GM19035 (cell line): ENCODE data around the gene PRRX2.

Experiments used
- ATAC-seq: cut with Tn5 transposase; IDR thresholded peaks from one replicate; pipeline ENCODE4 v1.9.1; 2021; ENCODE audit not compliant: unreplicated experiment

Gene PRRX2

DNA sequence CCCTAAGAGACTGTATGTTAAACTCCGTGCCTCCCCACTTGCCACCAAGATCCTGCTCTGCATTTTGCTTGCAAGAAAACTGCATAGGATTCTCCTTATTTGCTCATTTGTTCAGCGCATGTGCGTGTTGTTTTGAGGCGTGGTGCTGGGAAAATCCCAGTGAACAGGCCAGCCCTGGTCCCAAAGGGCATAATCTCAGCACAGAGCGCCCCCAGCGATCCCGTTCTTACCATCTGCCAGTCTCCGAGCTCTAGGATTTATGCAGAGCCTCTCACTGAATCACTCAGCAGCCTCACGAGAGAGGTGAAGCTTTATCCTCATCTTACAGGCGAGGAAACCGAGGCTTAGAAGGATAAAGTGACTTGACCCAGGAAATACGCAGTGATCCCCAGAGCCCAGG, 11.5 kb downstream of the PRRX2 start:
- ATAC-seq: no peak

DNA sequence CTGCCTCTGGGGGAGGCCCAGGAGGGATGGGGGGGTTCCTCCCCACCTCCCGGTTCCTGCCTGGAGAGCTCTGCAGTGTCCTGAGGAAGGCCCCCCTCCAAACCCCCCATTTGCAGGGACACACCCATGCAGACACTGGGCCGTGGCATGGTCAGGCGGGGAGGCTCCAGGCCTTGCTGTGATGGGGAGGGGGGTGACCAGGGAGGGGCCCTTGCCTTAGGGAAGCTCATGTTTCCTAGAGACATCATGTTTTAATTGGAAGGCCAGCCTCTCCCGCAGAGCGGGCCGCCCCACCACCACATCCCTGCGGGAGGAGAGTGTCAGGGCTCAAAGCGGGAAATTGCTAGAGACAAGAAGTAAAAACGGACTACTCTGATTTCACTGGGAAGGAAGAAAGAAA, 12.0 kb downstream of the PRRX2 start:
- ATAC-seq: no peak

DNA sequence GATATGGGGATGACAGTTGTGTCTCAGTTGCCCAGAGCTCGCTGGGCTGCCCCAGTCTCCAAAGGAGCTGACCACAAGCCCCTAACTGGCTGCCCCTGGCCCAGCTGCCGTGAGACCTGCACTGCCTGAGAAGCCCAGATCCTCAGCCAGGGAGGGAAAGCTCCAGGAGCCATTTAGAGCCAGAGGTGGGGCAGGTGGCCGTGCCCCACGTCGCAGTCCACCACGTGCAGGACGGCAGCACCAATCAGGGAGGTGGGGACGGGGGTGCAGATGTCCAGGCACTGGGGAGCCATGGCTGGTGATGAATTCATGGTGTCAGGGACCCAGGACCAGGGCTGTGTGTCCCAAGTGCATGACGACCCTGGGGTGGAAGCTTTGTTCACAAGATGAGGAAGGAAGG, 13.4 kb downstream of the PRRX2 start:
- no peak for ATAC-seq

DNA sequence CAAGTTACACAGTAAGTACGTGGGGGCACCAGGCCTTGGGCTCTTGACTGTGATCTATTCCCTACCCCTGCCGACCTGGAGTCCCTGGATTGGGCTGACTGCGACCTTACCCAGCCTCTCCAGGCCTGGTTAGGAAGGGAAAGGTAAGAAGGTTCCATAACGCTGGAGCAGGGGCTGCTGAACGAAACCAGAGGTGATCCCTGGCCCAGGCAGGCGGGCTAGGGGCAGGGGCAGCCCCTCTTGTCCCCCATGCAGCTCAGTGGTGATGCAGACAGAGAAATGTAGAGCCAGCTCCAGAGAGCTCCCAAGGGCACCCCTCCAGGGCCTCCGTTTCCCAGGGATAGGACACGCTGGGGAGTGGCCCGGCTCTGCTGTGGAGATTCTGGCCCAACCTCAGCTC, 14.1 kb downstream of the PRRX2 start:
- ATAC-seq: no peak

DNA sequence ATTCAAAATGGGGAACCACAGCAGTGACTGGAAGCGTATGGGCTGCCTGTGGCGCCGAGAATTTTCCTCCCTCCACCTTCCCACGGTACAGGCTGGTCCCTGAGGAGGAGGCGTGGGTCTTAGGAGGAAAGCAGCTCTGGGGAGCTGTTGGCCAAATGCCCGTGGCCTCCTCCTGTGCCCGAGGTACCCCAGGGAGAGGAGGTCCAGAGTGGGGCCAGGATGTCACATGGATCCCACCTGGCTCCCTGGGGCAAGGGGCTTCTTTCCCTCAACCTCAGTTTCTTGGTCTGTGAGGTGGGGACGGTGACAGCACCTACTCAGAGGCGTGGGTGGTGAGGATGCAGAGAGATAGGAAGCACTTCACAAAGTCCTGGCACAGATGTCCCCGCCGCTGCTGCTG, 16.5 kb downstream of the PRRX2 start:
- no peak for ATAC-seq

DNA sequence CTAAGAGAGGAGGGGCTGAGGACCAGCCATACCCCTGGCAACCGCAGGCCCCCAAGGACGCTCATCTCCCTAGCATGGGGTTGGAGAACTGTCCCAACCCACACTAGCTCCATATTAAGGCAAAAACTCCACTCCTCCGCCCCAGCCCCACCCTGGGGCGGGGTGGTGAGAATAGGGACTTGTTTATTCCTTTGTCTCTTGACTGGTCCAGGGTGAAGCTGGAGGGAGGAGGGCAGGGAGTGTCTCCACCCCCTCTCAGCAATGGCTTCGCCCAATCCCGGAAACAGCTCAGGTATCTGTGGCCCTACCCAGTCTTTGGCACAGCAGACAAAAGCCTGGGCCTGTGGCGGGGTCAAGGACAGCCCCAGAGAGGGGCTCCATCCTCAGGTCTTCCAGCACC, 16.9 kb downstream of the PRRX2 start:
- no peak for ATAC-seq

DNA sequence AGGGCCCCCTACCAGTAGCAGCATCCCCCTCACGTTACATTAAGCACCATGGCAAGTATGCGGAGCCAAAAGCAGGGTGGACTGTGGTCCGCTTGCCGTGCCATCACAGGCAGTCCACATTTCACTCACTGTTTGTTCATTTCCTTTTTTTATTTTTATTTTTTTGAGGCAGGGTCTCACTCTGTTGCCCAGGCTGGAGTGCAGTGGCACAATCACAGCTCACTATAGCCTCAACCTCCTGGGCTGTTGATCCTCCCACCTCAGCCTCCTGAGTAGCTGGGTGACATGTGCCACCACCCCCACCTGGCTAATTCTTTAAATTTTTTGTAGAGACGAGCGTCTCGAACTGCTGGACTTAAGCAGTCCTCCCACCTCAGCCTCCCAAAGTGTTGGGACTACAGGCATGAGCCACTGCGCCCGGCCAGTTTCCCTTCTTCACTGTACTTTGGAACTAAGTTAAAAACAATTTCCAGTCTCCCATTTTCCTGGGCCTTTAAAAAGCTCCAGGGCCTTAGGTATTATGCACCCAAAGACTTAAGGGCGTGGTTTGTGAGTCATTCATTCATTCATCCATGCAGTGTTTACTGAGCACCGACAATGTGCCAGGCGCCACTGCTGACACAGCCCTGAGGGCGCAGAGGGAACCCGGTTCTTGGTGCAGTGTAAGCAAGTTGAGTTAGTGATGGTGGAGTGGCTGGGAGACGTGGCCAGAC, 19.9 kb downstream of the PRRX2 start:
- no peak for ATAC-seq

DNA sequence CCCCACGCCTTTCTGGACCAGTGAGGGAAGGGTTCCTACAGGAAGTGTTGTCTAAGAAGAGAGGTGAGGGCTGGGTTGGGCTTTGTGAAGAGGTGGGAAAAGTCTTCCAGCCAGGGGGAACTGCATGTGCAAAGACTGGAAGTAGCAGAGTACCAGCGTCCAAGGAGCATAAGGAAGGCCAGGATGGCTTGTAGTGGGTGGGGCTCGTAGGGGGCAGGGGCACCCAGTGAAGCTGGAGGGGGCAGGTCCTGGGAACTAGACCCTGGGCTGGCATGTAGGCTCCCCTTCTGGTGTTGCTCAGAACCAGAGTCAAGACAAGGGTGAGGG, 20.4 kb downstream of the PRRX2 start:
- ATAC-seq: no peak

DNA sequence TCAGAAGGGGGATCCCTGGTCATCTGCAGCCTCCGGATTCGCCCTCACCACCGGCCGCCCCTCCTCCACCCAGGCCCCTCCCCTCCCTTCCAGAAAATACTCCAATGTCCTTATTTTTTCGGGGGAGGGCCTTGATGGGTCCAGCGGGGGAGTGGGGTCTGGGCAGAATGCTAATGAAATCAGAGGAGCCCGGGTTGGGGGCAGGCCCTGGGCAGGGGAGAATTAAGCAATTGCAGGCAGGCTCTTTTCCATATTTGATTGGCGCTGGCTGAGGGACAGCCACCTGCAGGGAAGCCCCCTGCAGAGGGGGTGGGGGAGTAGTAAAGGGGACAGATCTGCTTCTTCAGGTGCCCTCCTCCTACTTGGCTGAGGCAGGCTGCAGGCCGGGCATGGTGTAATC, 21.3 kb downstream of the PRRX2 start:
- no peak for ATAC-seq

DNA sequence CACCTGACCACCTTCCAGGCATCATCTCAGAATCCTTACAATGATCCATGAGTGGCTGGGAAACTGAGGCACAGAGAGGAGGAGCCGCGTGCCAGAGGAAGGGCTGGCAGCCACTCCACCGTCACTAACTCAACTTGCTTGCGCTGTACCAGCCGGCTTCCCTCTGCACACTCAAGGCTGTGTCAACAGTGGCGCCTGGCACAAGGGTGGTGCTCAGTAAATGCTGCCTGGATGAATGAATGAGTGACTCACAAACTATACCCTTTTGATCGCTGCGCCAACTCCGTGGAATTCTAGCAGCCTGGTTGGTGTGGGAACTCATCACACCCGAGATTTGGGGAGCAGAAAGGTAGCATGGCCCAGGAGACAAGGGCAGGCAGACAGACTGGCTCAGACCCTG, 21.9 kb downstream of the PRRX2 start:
- ATAC-seq: no peak

DNA sequence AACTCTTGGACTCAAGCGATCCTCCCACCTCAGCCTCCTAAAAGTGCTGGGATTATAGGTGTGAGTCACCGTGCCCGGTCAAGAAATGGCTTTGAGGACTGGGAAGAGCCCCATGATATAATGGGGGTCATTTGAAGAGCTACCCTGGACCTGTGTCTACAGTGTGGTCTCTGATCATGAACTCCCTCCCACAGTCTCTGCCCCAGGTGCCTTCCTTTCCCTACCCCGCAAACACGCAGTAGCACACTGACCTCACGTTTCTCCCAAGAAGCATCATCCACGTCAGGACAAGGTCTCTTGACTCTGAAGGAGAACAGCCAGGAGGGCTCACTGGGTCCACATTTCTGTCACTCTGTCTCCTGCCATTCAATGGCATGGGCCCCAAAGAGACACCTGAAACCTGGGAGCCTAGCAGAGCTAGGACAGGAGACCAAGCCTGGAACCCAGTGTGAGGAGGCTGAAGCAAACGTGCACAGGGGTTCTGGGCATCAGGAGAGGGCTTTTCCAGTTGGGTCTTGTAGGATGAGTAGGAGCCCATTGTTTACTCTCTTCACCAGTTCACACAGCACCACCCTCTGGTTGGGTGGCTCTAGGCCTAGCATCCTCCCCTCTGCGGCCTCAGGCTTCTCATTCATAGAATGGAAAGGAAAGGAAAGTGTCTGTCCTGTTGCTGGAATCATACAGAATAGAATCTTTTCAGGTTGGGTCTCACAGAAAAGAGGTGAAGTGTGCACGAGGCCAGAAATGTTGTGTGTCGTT, 23.0 kb downstream of the PRRX2 start:
- ATAC-seq: no peak

DNA sequence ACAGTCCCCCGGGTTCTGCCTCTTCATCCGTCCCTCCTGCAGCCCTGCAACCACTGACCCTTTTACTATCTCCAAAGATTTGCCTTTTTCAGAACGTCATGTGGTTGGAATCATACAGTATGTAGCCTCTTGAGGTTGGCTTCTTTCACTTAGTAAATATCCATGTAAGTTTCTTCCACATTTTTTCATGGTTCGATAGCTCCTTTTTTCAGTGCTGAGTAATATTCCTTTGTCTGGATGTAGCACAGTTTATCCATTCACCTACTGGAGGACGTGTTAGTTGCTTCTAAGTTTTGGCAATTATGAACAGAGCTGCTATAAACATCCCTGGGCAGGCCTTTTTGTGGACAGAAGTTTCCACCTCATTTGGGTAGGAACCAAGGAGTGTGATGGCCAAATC, 27.1 kb downstream of the PRRX2 start:
- no peak for ATAC-seq

DNA sequence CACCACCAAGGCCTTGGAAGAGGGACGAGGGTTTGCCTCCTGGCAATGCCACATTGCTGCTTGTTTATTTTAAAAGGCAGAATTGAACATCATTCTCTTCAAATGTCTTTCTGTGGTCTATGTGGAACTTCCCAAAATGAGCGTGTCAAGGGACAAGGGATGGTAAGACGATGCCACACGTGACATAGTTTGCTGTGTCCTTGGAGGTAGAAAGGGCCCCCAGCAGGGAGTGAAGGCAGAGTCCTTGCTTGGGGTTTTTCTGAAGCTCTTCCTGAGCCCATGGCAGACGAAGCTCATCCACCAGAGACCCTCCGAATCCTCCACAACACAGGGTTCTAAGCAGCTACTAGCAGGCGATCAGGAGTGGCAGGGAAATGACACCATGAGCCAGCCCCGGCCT, 28.3 kb downstream of the PRRX2 start:
- no peak for ATAC-seq

DNA sequence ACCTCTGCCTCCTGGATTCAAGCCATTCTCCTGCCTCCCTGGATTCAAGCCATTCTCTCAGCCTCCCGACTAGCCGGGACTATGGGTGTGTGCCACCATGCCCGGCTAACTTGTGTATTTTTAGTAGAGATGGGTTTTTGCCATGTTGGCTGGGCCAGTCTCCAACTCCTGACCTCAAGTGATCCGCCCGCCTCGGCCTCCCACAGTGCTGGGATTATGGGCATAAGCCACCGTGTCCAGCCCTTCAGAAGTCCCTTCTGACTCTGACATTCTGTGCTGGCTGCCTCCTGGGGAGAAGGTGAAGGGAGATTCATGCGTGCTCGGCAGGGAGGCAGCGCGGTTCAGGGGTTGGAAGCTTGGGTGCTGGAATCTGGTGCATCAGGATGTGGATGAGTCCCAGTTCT, 28.8 kb downstream of the PRRX2 start:
- no peak for ATAC-seq

DNA sequence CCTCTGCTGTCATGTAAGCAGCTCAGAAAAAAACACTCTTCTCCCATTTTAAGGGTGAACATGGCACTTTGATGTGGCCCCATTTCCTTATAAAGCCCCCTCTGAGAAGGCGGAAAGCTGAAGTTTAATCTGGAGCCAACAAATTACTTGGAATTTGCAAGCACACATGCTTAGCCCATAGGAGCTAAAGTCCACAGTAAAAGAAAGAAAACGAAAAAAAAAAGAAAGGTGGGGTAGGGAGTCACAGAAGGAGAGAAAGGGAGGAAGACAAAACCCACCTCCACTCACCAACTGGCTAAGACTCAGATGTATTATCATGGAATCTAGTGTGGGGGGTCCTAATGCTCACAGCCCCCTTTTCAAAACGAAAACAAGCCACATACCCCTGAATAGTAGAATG, 30.4 kb downstream of the PRRX2 start:
- no peak for ATAC-seq

DNA sequence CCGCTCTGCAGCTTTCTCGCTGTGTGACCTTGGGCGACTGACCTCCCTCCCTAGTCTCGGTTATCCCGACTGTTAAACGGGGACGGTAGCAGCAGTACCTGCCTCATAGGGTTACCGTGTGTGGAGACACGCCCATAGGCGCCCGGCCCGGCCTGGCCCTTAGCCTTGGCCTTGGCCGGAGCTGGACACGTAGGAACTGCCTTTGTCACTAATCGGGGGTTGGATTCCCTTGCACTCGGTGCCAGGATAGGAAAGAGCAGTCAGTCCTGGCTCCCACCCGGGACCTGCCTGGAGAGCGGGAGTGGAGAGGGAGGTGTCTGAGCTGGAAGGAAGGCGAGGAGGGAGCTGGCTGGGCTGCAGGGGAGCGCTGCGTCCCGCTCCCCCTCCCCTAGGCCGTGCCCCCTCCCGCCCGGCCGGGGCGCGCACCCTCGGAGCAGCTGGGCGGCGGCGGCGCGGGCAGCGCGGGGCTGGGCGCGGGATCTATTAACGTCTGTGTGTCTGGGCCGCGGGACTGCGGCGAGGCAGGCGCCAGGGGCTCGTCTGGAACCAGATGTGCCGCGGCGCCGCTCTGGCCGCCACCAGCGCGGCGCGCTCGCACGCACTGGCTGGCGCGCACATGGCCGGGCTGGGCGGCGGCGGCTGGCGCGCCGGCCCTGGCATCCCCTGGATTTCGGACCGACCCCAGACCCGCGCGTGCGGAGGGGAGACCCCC, 31.7 kb downstream of the PRRX2 start:
- ATAC-seq: no peak

DNA sequence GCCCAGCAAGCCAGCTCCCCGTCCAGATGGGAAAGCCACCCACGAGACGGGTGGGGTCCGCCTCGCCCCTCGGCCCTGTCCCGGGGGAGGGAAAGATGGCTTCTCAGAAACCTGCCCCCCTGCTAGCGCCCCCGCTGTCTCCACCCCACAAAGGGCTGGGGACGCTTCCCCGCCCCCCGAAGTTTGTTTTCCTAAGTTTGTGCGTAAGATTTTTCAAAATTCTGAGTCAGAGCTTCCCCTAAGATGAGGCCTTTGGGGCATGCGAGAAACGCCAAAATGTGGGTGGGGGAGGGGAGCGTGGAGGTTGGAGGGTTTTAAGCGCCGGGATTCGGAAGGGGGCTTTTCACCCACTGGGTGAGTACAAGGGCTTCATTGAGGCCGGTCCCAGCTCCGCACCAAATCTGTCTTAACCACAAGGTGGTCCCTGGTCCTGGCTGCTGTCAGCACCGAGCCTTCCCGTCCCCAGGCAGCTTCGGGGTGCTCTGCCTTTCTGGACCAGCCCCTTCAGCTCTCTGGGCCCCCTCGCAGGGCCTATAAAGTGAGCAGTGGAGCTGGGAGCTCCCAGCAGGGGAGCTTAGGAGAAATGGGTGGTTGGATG, 32.3 kb downstream of the PRRX2 start:
- no peak for ATAC-seq

DNA sequence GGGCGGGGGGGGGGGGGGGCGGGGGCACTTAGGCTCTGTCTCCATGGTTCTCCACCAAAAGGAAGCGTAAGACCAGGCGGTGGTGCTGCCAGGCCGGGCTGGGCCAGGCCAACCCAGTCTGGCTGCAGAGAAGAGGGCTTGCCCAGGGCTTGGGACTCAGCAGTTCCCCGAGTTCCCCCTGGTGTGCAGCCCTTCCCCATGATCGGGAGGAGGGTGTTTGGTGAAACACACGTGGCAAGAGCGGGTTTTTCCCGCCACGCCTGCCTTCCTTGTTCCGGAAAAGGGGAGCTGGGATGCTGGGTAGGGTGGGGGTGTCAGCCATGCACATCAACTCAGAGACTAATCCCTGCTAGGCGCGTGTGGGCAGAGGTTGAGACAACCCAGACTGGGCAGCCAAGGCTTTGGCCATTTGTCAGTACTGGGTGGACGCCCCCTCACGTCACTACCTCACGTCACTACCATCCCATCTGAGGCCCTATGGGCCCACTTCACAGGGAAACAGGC, 32.9 kb downstream of the PRRX2 start:
- no peak for ATAC-seq

DNA sequence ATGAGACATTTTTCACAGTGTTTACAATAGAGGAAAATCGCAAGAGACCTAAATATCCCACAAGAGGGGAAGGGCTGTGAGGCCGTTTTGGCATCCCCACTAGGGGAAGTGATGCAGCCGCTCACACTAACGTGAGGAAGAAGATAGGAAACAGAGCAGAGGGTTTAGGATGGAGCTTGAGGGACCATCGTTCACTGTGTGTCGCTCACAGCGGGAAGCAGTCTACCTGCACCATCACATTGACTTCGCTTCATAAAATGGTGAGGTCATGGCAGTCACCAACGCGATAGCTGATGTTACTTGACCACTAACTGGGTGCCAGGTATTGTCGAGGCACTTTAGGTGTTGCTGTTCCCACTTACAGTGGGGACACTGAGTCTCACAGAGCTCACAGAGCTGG, 35.6 kb downstream of the PRRX2 start:
- no peak for ATAC-seq

DNA sequence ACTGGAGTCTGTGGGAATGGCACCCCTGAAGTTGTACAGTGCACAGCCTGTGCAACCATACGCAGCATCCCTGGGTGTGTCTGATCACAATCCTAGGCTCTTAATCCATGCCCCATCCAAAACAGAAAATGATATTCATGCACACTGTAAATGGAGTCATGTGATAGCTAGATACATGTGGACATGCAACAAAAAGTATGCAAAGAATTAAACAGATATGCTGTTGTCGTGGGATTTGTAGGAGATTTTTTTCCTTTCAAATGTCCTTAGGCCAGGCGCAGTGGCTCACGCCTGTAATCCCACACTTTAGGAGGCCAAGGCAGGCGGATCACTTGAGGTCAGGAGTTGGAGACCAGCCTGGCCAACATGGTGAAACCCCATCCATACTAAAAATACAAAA, 36.1 kb downstream of the PRRX2 start:
- ATAC-seq: no peak

DNA sequence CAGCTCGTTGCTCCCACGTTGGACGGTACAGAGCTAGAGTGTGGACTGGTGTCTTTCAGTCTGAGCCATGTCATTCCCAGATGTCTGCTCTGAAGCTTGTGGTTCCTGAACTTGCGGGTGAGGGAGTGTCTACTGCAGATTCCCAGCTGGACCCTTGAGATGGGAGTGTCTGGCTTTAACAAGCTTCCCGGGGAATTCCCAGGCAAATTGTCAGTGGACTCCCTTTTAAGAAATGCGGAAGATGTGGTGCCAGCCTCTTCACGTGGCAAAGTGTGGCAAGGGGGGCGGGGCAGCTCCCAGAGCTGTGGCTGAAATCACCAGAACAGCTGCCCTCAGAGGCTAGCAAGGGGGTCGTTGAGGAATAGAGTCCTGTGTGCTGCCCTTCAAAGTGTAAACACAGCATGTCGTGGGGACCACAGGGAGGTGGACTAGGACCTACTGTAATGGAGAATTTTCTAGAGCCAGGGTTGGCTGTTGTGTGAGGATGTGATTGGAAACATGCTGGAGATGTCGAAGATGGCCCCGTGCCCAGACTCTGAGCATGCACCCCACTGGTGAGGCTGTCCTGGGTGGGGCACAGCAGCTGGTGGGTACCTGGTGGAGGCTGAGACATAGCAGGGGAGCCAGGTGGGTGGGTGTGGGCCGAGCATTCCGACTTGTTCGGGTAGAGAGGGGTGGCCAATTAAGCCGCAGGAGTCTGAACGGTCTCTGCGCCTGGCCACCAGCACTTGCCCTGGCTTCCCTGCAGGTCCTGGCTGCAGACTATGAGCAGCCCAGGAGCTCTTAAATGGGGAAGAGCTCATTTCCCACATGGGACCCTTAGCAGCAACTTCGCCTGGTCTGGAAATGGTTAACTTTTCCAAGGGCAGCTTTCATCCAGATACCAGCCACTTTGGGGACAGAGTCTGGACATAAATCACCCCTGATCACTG, 37.4 kb downstream of the PRRX2 start:
- ATAC-seq: no peak
